GM12875 (cell line): ENCODE results near the gene PER1.

Source experiments
- H3K4me3 ChIP-seq: one replicate; pipeline ENCODE4 v1.5.1; 2011; ENCODE audit warnings: low read depth, low read length, control low read depth
- CTCF ChIP-seq: IDR thresholded peaks from 2 replicates; pipeline ENCODE4 v1.5.1; 2011; ENCODE audit warnings: low read depth, mild to moderate bottlenecking, control low read depth, inconsistent platforms, low read length, moderate library complexity, borderline replicate concordance; ENCODE audit not compliant: insufficient read depth

PER1 gene

GRCh38 chr17:8105957-8106398, 46.2 kb downstream of the PER1 start:
- TF ChIP-seq CTCF: no peak
- H3K4me3 ChIP-seq: no peak overlapping the region

DNA sequence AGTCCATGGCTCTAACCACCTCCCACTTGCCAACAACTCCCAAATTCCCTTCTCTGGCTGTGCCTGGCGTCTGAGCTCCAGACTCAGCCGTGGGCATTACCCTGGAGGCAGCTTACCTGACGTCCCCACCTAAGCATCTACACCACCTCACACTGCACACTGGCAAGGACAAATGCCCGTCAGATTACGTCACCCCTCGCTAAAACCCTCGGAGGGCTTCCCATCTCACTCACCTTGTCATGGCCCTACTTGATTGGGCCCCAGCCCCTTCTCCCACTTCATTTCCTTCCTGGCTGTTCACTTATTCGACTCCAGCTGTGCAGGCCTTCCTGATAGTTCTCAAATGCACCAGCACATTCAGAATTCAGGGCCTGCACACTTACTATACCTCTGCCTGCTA, 47.3 kb downstream of the PER1 start:
- H3K4me3 ChIP-seq: no peak overlapping the region
- TF ChIP-seq CTCF: no peak

DNA sequence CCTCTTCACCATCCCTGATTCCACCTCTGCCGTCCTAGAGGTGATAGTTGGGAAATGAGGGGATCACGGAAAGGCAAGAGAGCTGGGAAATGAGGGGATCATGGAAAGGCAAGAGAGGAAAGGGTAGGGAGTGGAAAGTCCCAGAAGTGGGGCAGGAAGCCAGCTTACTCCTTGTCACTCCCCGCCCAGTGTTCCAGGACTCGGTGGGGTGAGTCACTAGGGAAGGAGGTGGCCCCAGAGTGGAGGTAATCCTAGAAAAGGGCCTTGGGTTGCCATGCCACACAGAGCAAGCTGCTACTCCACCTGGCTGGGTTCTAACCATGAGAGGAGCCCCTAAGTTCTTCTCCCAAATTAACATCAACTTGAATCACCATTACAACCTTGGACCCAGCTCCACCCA, 48.7 kb downstream of the PER1 start:
- TF ChIP-seq CTCF: no peak
- no peak overlapping the region for H3K4me3 ChIP-seq

DNA sequence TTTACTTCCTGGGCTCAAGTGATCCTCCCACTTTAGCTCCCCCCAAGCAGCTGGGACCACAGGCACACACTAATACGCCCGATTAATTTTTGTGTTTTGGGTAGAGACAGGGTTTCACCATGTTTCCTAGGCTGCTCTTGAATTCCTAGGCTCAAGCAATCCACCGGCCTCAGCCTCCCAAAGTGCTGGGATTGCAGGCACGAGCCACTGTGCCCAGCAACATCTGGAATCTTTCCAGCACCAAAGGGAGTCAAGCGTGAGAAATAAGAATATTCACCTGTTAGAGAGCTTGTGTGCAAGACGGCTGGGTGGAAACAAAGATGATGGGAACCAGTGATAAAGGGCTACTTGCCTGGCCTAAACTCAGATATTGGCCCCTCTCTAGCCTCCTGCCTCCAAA, 50.5 kb downstream of the PER1 start:
- no peak for TF ChIP-seq CTCF

GRCh38 chr17:8100763-8101162, 51.4 kb downstream of the PER1 start:
- TF ChIP-seq CTCF: no peak

More for the DNA sequence above, 50.5 kb downstream of the PER1 start:
- H3K4me3 ChIP-seq: no peak overlapping the region

GRCh38 chr17:8100111-8100510, 52.1 kb downstream of the PER1 start:
- TF ChIP-seq CTCF: no peak
- no peak overlapping the region for H3K4me3 ChIP-seq

More at GRCh38 chr17:8100763-8101162, 51.4 kb downstream of the PER1 start:
- H3K4me3 ChIP-seq: no peak overlapping the region

DNA sequence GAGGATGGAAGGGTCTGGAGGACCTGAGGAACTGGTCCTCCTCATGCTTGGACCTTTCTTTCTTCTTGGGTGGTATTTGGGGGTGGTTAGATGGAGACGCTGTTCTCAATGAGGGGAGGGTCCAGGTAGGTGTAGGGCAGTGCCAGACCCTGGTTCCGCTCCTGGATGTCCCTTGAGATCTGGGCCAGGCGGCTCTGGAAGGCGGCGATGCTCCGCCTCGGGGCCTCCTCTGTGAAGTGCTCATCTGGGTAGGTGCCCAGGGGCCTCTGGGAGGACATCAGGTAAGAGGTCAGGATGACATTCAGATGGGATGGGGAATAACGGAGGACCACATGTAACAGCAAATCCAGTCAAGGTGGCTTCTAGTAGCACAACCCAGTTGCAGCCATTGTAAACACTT, 55.7 kb downstream of the PER1 start:
- H3K4me3 ChIP-seq: no peak overlapping the region
- TF ChIP-seq CTCF: no peak
